Lung (tissue), 12 donors: Measurements from ENCODE around the gene CPXM2. TPM values are rescaled to one million over a fixed set of nuclear protein-coding genes. Genes with fewer than 3 reads are reported as not detected.
"Not testable (repeated sequence)": the region's sequence is repeated elsewhere in the genome, so short reads cannot be mapped to it uniquely, and the experiment has no call there.

Source experiments
- ATAC-seq: fragments of 200-7000 bp; cut with Tn5 transposase; one replicate; pipeline ENCODE4 v1.9.1; 2020; ENCODE audit warnings: moderate number of reproducible peaks; ENCODE audit not compliant: insufficient read depth, low FRiP score
- DNase-seq, 3 donors: peaks; one replicate each; pipeline ENCODE4 v3.0.0-alpha.2; 2013 to 2017
- H3K27ac ChIP-seq, 2 donors: one replicate each; pipeline ENCODE4 v1.5.1; 2013; ENCODE audit warnings: mild to moderate bottlenecking in 2 of 2, moderate library complexity in 2 of 2, control low read depth in 1 of 2, inconsistent platforms in 1 of 2, low read depth in 1 of 2, low read length in 1 of 2
- H3K27me3 ChIP-seq, 3 donors: one replicate each; pipeline ENCODE4 v1.5.1; 2013; ENCODE audit warnings: low read length in 2 of 3; ENCODE audit not compliant: control insufficient read depth in 3 of 3, insufficient read depth in 3 of 3
- H3K36me3 ChIP-seq, 4 donors: one replicate each; pipeline ENCODE4 v1.5.1; 2013; ENCODE audit warnings: low read length in 4 of 4, mild to moderate bottlenecking in 1 of 4, moderate library complexity in 1 of 4; ENCODE audit not compliant: control insufficient read depth in 4 of 4, insufficient read depth in 4 of 4
- H3K4me1 ChIP-seq, 5 donors: one replicate each; pipeline ENCODE4 v1.5.1; 2013; ENCODE audit warnings: low read length in 5 of 5, mild to moderate bottlenecking in 2 of 5, moderate library complexity in 1 of 5; ENCODE audit not compliant: control insufficient read depth in 5 of 5, insufficient read depth in 5 of 5
- H3K4me3 ChIP-seq: one replicate; pipeline ENCODE4 v1.5.1; 2013; ENCODE audit warnings: mild to moderate bottlenecking, control low read depth, moderate library complexity
- H3K9ac ChIP-seq, 2 donors: one replicate each; pipeline ENCODE4 v1.5.1; 2013; ENCODE audit warnings: low read length in 2 of 2, control low read depth in 1 of 2; ENCODE audit not compliant: insufficient read depth in 1 of 2
- H3K9me3 ChIP-seq, 4 donors: one replicate each; pipeline ENCODE4 v1.5.1; 2013; ENCODE audit warnings: low read length in 3 of 4, mild to moderate bottlenecking in 1 of 4, moderate library complexity in 1 of 4; ENCODE audit not compliant: control insufficient read depth in 4 of 4, insufficient read depth in 3 of 4
- WGBS, 2 donors: extraction: QIAGEN DNeasy Blood & Tissue Kit; methylation state at CpG; one replicate each; pipeline ENCODE4 v1.1.7; 2013; 5-methylcytosine and 5-hydroxymethylcytosine counted together
- polyA plus RNA-seq, 2 donors: library from polyadenylated mRNA; stranded (reverse); fragments of 200-250 nt; gene quantifications; one replicate each; pipeline ENCODE4 v1.2.1, GENCODE V29; 2013
- total RNA-seq, 2 donors: library from RNA; depleted of rRNA in 1 of 2; stranded (reverse); fragments of >200 nt in 1 of 2; gene quantifications; one replicate each; pipeline ENCODE4 v1.2.1, GENCODE V29; 2014 to 2021
- TF ChIP-seq, protein P1 (sequence below): IDR thresholded peaks from 2 replicates; pipeline ENCODE4 v1.5.1; 2012; ENCODE audit warnings: mild to moderate bottlenecking; ENCODE audit errors: control extremely low read depth, extremely low read depth
- donor health status: control.
- donor health status: control.
- donor health status: Bipolar disorder and iron deficiency.
- donor health status: healthy.
- donor health status: DM: yes; HTN: yes; CAD: no.

The CPXM2 gene
- total and polyA plus RNA-seq, 4 donors: 0.66 to 5.0 (median 2.1) TPM

DNA sequence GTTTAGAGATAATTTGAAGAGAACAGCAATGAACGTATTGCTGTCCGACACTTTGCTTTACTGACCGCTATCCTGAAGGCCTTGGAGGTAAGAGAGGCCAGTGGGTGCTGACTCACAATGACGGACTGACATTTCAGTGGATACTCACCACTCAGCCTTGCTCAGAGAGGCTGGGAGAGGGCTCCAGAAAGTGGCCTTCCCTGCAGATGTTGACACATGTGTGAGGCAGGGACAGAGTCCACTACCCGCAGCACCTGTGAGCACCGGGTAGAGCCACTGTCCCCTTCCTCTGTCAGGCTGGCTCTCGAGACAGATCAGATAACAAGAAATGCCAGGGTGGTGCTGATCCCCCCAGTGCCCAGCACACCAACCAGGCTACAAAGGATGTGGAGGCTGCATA is 150.5 kb downstream of the CPXM2 start:
- Histone ChIP-seq H3K27ac (no peak overlapping the region), H3K36me3 (no peaks in the 10 kb centered on the region), H3K9me3 (peaks cover 0 to 5% (median under 1%) of the 10 kb centered on the region in 4 donors), H3K9ac (no peak overlapping the region), H3K4me3 (no peak overlapping the region), H3K27me3 (no peaks in the 10 kb centered on the region), H3K4me1 (no peaks in the 10 kb centered on the region)
- 67 to 74% methylated on average over 7 of the region's 7 CpGs for WGBS, 2 donors
- ATAC-seq (no peak), DNase-seq (no peak)
- TF ChIP-seq, protein P1, sequence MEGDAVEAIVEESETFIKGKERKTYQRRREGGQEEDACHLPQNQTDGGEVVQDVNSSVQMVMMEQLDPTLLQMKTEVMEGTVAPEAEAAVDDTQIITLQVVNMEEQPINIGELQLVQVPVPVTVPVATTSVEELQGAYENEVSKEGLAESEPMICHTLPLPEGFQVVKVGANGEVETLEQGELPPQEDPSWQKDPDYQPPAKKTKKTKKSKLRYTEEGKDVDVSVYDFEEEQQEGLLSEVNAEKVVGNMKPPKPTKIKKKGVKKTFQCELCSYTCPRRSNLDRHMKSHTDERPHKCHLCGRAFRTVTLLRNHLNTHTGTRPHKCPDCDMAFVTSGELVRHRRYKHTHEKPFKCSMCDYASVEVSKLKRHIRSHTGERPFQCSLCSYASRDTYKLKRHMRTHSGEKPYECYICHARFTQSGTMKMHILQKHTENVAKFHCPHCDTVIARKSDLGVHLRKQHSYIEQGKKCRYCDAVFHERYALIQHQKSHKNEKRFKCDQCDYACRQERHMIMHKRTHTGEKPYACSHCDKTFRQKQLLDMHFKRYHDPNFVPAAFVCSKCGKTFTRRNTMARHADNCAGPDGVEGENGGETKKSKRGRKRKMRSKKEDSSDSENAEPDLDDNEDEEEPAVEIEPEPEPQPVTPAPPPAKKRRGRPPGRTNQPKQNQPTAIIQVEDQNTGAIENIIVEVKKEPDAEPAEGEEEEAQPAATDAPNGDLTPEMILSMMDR: no peak

GRCh38 chr10:123736917-123737316 is 154.7 kb downstream of the CPXM2 start:
- WGBS, 2 donors: 92 to 95% methylated on average over 4 of the region's 4 CpGs

GRCh38 chr10:123729523-123729922 is 162.1 kb downstream of the CPXM2 start:
- 75 to 83% methylated on average over 6 of the region's 6 CpGs for WGBS, 2 donors

More at GRCh38 chr10:123736917-123737316, 154.7 kb downstream of the CPXM2 start:
- not testable (repeated sequence) for H3K27ac ChIP-seq, H3K4me3 ChIP-seq, H3K9ac ChIP-seq, ATAC-seq, DNase-seq, H3K27me3 ChIP-seq, H3K9me3 ChIP-seq, H3K4me1 ChIP-seq, H3K36me3 ChIP-seq

GRCh38 chr10:123726836-123727235 is 164.8 kb downstream of the CPXM2 start:
- WGBS, 2 donors: 75 to 85% methylated on average over 2 of the region's 2 CpGs

More at GRCh38 chr10:123729523-123729922, 162.1 kb downstream of the CPXM2 start:
- Histone ChIP-seq H3K27me3 (no peaks in the 10 kb centered on the region), H3K9me3 (no peaks in the 10 kb centered on the region), H3K36me3 (no peaks in the 10 kb centered on the region), H3K27ac (no peak overlapping the region), H3K4me3 (no peak overlapping the region), H3K9ac (no peak overlapping the region), H3K4me1 (no peaks in the 10 kb centered on the region)
- ATAC-seq: no peak
- TF ChIP-seq, protein P1: no peak
- DNase-seq: no peak

More at GRCh38 chr10:123726836-123727235, 164.8 kb downstream of the CPXM2 start:
- Histone ChIP-seq H3K4me1 (no peaks in the 10 kb centered on the region), H3K4me3 (no peak overlapping the region), H3K27ac (no peak overlapping the region), H3K36me3 (no peaks in the 10 kb centered on the region), H3K9me3 (no peaks in the 10 kb centered on the region), H3K27me3 (peaks cover 0 to 7% (median 0%) of the 10 kb centered on the region in 3 donors), H3K9ac (no peak overlapping the region)
- ATAC-seq: no peak
- DNase-seq: no peak
- TF ChIP-seq, protein P1: no peak
